A549 (cell line): ENCODE results near the gene GDA. TPM values are rescaled to one million over a fixed set of nuclear protein-coding genes. Genes with fewer than 3 reads are reported as not detected.
A peak's percentile ranks its signal among the peaks of the same experiment; 100 is the strongest.

Experiments
- ATAC-seq, 2 experiments: fragments of 200-7000 bp in 1 of 2; fragments of >200 bp in 1 of 2; cut with Nextera tagmentation in 1 of 2; cut with Tn5 transposase in 1 of 2; 3 replicates each; pipeline versions ENCODE4 v1.8.0 to v1.9.1; 2018 to 2020; ENCODE audit warnings: mild to moderate bottlenecking in 1 of 2, moderate library complexity in 1 of 2
- CTCF ChIA-PET: fragments of 300-600 bp; sonication (Branson Sonifier 250); formaldehyde crosslinking; extraction: SDS; loops from one replicate; lab custom pipeline; 2021; ENCODE audit warnings: antibody characterized with exemption, inconsistent platforms; lab: Yijun Ruan, JAX
- POLR2A ChIA-PET: fragments of 350-600 bp; formaldehyde crosslinking; extraction: SDS; loops from one replicate; lab custom pipeline; 2021; ENCODE audit warnings: antibody characterized with exemption, inconsistent platforms; lab: Yijun Ruan, JAX
- DNase-seq, 2 experiments: peaks; one replicate each; pipeline versions ENCODE4 v3.0.0 to v3.0.0-alpha.2; 2011 to 2016; ENCODE audit warnings: low read depth in 1 of 2, low spot score in 1 of 2
- FAIRE-seq: peaks from 2 replicates; lab custom pipeline; 2011; peaks lifted over from hg19 to GRCh38; lab: Jason Lieb, UNC
- H3K27ac ChIP-seq, 2 experiments: fragments of >200 bp; sonication (Bioruptor Twin); formaldehyde crosslinking; 3 replicates each; pipeline ENCODE4 v1.5.1; 2016 to 2017
- H3K4me1 ChIP-seq: fragments of >200 bp; sonication (Bioruptor Twin); formaldehyde crosslinking; 3 replicates; pipeline ENCODE4 v1.6.1; 2016
- H3K4me2 ChIP-seq: fragments of >200 bp; sonication (Bioruptor Twin); formaldehyde crosslinking; 3 replicates; pipeline ENCODE4 v1.6.1; 2016
- H3K4me3 ChIP-seq: fragments of >200 bp; sonication (Bioruptor Twin); formaldehyde crosslinking; 3 replicates; pipeline ENCODE4 v1.5.1; 2016
- H3K9me3 ChIP-seq: fragments of >200 bp; sonication (Bioruptor Twin); formaldehyde crosslinking; 3 replicates; pipeline ENCODE4 v1.6.1; 2016
- BHLHE40 ChIP-seq: IDR thresholded peaks from 2 replicates; pipeline ENCODE4 v1.6.1; 2012; ENCODE audit warnings: low read depth, low read length, inconsistent platforms
- CBX8 ChIP-seq: fragments of 200-600 bp; sonication (generic); IDR thresholded peaks from 2 replicates; pipeline ENCODE4 v1.6.1; 2016
- CEBPB ChIP-seq, 2 experiments: fragments of >200 bp in 1 of 2; sonication (Bioruptor Twin) in 1 of 2; formaldehyde crosslinking in 1 of 2; IDR thresholded peaks; 2 replicates each; pipeline ENCODE4 v1.6.1; 2012 to 2016
- CHD2 ChIP-seq: fragments of 150-350 bp; IDR thresholded peaks from 2 replicates; pipeline ENCODE4 v1.6.1; 2014; ENCODE audit warnings: low read length; ENCODE audit not compliant: partially characterized antibody
- EHF ChIP-seq: fragments of 250-450 bp; sonication (Bioruptor Pico); IDR thresholded peaks from 2 replicates; pipeline ENCODE4 v1.5.0; 2020; ENCODE audit warnings: mild to moderate bottlenecking
- HEYL ChIP-seq: fragments of 250-450 bp; sonication (Bioruptor Pico); IDR thresholded peaks from 2 replicates; pipeline ENCODE4 v1.8.0; 2021; ENCODE audit warnings: mild to moderate bottlenecking, moderate library complexity
- HOXA7 ChIP-seq: fragments of 250-450 bp; sonication (Bioruptor Pico); IDR thresholded peaks from 2 replicates; pipeline ENCODE4 v1.5.0; 2020; ENCODE audit warnings: mild to moderate bottlenecking, moderate library complexity
- KDM1A ChIP-seq: fragments of 200-600 bp; sonication (generic); IDR thresholded peaks from 2 replicates; pipeline ENCODE4 v1.6.1; 2016; ENCODE audit warnings: low read depth, mild to moderate bottlenecking
- MAFK ChIP-seq: fragments of 450-650 bp; IDR thresholded peaks from 2 replicates; pipeline ENCODE4 v1.6.1; 2014; ENCODE audit not compliant: partially characterized antibody
- MAZ ChIP-seq: fragments of 150-350 bp; IDR thresholded peaks from 2 replicates; pipeline ENCODE4 v1.6.1; 2014; ENCODE audit warnings: antibody characterized with exemption, low read depth, low read length, borderline replicate concordance
- NR3C1 ChIP-seq: fragments of >200 bp; sonication (Bioruptor Twin); formaldehyde crosslinking; IDR thresholded peaks from 3 replicates; pipeline ENCODE4 v1.6.1; 2017
- PHF8 ChIP-seq: fragments of 200-600 bp; sonication (generic); IDR thresholded peaks from 2 replicates; pipeline ENCODE4 v1.6.1; 2016; ENCODE audit warnings: low read depth, mild to moderate bottlenecking, antibody characterized with exemption, moderate library complexity, borderline replicate concordance
- POLR2A ChIP-seq: IDR thresholded peaks from 2 replicates; pipeline ENCODE4 v1.6.1; 2012; ENCODE audit warnings: mild to moderate bottlenecking, low read length
- POLR2AphosphoS2 ChIP-seq: conservative IDR thresholded peaks from 2 replicates; pipeline ENCODE4 v1.6.1; 2012; ENCODE audit warnings: low read length, improper control_type of control experiment, inconsistent platforms
- RNF2 ChIP-seq: fragments of 200-600 bp; sonication (generic); IDR thresholded peaks from 2 replicates; pipeline ENCODE4 v1.6.1; 2016; ENCODE audit warnings: low read depth, mild to moderate bottlenecking, antibody characterized with exemption, moderate library complexity, borderline replicate concordance
- TP53 ChIP-seq: fragments of 250-450 bp; sonication (Bioruptor Pico); IDR thresholded peaks from 2 replicates; pipeline ENCODE4 v1.5.0; 2021; ENCODE audit warnings: mild to moderate bottlenecking, moderate library complexity
- ZC3H11A ChIP-seq: fragments of 450-650 bp; IDR thresholded peaks from 2 replicates; pipeline ENCODE4 v1.6.1; 2014; ENCODE audit warnings: antibody characterized with exemption, mild to moderate bottlenecking
- ZNF302 ChIP-seq: fragments of 250-450 bp; sonication (Bioruptor Pico); IDR thresholded peaks from 2 replicates; pipeline ENCODE4 v1.9.0; 2021; ENCODE audit warnings: inconsistent platforms, mild to moderate bottlenecking, moderate library complexity
- ZSCAN20 ChIP-seq: fragments of 250-450 bp; sonication (Bioruptor Pico); IDR thresholded peaks from 2 replicates; pipeline ENCODE4 v1.8.0; 2022; ENCODE audit warnings: mild to moderate bottlenecking, moderate library complexity
- WGBS: methylation state at CpG from one replicate; pipeline ENCODE4 v1.1.6; 2017; ENCODE audit errors: missing lambda C conversion rate; 5-methylcytosine and 5-hydroxymethylcytosine counted together
- polyA plus RNA-seq, 4 experiments: library from polyadenylated mRNA; depleted of rRNA in 3 of 4; stranded (reverse); fragments of >200 nt; fragmentation: RNase III in 1 of 4; extraction: RNeasy Plus Mini Kit Qiagen cat#74134 plus additional on column Dnase treatment in 1 of 4; gene quantifications; 2 replicates in 3 of 4; 3 replicates in 1 of 4; pipeline ENCODE4 v1.2.3, GENCODE V29; 2011 to 2017
- TF ChIP-seq, protein P1 (sequence below): fragments of 250-450 bp; sonication (Bioruptor Pico); IDR thresholded peaks from 2 replicates; pipeline ENCODE4 v1.5.0; 2020; ENCODE audit warnings: low read depth, mild to moderate bottlenecking, moderate library complexity
- TF ChIP-seq, protein P2 (sequence below): fragments of 200-600 bp; sonication (generic); IDR thresholded peaks from 2 replicates; pipeline ENCODE4 v1.6.1; 2016; ENCODE audit warnings: antibody characterized with exemption, mild to moderate bottlenecking, moderate library complexity
- TF ChIP-seq, protein P3 (sequence below): IDR thresholded peaks from 2 replicates; pipeline ENCODE4 v1.6.1; 2012
- TF ChIP-seq, protein P4 (sequence below): fragments of 150-350 bp; IDR thresholded peaks from 2 replicates; pipeline ENCODE4 v1.6.1; 2014; ENCODE audit warnings: low read depth, mild to moderate bottlenecking, low read length
- TF ChIP-seq, protein P5 (sequence below): IDR thresholded peaks from 2 replicates; pipeline ENCODE4 v1.6.1; 2012

GDA gene
- polyA plus RNA-seq, 2 of the 4 experiments (the other 2 are of a cell fraction) = 0.23 to 1.2 TPM

DNA sequence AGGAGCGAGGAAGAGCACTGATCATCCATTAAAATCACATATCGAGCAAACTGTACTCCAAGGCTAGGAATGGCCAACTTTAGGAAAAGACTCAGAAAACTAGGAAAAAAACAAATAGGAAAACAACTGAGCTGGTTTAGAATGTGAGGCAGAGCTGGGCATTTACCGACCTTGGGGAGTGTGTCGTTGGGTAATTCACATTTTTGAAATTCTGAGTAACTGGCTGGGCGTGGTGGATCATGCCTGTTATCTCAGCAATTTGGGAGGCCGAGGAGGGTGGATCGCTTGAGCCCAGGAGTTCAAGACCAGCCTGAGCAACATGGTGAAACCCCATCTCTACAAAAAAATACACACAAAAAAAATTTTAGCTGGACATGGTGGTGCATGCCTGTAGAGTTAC lies 145.7 kb downstream of the GDA start (continued):
- TF ChIP-seq ZC3H11A (no peak), POLR2AphosphoS2 (no peak), POLR2A (no peak), HOXA7 (CRISPR knock-in tag) (peak; percentile 42; the same call in 1 of the 2 replicates)

DNA sequence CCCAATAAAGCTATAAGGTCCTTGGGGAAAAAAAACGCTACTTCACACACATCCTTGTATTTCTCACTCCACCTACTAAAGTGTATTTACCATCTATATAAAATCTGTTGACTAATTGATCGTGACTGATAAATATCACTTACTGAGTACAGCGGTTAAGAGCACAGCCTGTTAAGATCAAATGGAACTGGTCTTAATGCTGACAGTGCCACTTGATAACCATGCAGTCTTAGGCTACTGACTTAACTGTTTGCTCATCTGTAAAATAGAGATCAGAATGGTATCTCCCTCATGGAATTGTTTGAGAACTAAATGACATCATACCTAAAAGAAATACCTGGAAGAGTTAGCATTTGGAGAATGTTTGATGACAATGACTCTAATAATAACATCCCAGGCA lies 148.3 kb downstream of the GDA start:
- FAIRE-seq (no peak), DNase-seq (no peak), ATAC-seq (no peak)
- 59% methylated on average over 3 of the region's 3 CpGs for WGBS
- POLR2A ChIA-PET = interaction anchor here (2.2 kb wide), 1 partner anchor 68 kb away, joined by 10 read pairs; the partner anchor contains the start of gene ZFAND5
- Histone ChIP-seq H3K4me2 (peak overlapping the region; percentile 17; the same call in 1 of the 3 replicates), H3K4me3 (no peak overlapping the region), H3K9me3 (no peaks in the 10 kb centered on the region)
- CTCF ChIA-PET = interaction anchor here (1.4 to 3.0 kb wide), 4 partner anchors 16 to 525 kb away, joined by 3 to 8 read pairs (median 6); no protein-coding TSS in a partner anchor
- peak; percentile 13 for TF ChIP-seq MAFK
- no peak for TF ChIP-seq POLR2A
- TF ChIP-seq, all 56 proteins: peak for 1
- Histone ChIP-seq H3K4me1 (peaks cover 43% of the 10 kb centered on the region), H3K27ac (peak overlapping the region; percentile 95 to 97)

DNA sequence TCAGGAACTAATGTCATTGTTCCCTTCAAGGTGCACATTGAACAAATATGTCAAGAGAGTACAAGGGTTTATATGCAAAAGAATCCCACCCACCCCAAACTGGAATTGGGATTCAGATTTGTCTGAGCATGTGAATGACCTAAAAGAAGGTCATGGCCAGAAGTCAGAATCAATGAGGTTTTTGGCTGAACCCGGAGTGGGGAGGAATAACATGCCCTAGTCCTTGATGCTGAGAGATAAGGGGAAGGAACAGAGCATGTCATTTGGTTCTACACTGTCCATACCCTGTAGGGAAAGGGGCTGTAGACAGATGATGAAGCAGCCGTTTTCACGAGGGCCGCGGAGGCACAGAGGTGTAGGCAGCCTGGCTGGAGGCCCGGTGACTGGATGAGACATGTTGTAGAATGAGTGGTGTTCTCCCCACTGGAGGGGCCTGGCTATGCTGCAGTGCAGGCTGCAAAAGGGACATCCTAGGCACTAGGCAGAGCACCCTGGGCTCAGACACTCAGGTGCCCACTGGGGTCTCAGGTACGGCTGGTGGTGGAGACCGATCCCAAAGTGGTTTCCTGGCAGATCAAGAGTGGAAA lies 149.9 kb downstream of the GDA start:
- 84% methylated on average over 8 of the region's 8 CpGs for WGBS
- ChIA-PET POLR2A (no interaction called here), CTCF (no interaction called here)
- TF ChIP-seq NR3C1 = no peak
- no peak for TF ChIP-seq TP53 (CRISPR knock-in tag)
- TF ChIP-seq CBX8 = no peak
- TF ChIP-seq, protein P1, sequence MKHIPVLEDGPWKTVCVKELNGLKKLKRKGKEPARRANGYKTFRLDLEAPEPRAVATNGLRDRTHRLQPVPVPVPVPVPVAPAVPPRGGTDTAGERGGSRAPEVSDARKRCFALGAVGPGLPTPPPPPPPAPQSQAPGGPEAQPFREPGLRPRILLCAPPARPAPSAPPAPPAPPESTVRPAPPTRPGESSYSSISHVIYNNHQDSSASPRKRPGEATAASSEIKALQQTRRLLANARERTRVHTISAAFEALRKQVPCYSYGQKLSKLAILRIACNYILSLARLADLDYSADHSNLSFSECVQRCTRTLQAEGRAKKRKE (CRISPR knock-in tag) = no peak
- TF ChIP-seq KDM1A = no peak
- no peak for TF ChIP-seq HEYL (CRISPR knock-in tag)
- TF ChIP-seq PHF8 = no peak
- TF ChIP-seq RNF2 = no peak
- TF ChIP-seq, protein P2, sequence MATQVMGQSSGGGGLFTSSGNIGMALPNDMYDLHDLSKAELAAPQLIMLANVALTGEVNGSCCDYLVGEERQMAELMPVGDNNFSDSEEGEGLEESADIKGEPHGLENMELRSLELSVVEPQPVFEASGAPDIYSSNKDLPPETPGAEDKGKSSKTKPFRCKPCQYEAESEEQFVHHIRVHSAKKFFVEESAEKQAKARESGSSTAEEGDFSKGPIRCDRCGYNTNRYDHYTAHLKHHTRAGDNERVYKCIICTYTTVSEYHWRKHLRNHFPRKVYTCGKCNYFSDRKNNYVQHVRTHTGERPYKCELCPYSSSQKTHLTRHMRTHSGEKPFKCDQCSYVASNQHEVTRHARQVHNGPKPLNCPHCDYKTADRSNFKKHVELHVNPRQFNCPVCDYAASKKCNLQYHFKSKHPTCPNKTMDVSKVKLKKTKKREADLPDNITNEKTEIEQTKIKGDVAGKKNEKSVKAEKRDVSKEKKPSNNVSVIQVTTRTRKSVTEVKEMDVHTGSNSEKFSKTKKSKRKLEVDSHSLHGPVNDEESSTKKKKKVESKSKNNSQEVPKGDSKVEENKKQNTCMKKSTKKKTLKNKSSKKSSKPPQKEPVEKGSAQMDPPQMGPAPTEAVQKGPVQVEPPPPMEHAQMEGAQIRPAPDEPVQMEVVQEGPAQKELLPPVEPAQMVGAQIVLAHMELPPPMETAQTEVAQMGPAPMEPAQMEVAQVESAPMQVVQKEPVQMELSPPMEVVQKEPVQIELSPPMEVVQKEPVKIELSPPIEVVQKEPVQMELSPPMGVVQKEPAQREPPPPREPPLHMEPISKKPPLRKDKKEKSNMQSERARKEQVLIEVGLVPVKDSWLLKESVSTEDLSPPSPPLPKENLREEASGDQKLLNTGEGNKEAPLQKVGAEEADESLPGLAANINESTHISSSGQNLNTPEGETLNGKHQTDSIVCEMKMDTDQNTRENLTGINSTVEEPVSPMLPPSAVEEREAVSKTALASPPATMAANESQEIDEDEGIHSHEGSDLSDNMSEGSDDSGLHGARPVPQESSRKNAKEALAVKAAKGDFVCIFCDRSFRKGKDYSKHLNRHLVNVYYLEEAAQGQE = no peak
- no peak for TF ChIP-seq ZNF302 (CRISPR knock-in tag)
- TF ChIP-seq, protein P3, sequence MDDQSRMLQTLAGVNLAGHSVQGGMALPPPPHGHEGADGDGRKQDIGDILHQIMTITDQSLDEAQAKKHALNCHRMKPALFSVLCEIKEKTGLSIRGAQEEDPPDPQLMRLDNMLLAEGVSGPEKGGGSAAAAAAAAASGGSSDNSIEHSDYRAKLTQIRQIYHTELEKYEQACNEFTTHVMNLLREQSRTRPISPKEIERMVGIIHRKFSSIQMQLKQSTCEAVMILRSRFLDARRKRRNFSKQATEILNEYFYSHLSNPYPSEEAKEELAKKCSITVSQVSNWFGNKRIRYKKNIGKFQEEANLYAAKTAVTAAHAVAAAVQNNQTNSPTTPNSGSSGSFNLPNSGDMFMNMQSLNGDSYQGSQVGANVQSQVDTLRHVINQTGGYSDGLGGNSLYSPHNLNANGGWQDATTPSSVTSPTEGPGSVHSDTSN = no peak
- TF ChIP-seq, protein P4, sequence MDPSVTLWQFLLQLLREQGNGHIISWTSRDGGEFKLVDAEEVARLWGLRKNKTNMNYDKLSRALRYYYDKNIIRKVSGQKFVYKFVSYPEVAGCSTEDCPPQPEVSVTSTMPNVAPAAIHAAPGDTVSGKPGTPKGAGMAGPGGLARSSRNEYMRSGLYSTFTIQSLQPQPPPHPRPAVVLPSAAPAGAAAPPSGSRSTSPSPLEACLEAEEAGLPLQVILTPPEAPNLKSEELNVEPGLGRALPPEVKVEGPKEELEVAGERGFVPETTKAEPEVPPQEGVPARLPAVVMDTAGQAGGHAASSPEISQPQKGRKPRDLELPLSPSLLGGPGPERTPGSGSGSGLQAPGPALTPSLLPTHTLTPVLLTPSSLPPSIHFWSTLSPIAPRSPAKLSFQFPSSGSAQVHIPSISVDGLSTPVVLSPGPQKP = no peak
- TF ChIP-seq EHF (CRISPR knock-in tag) = no peak
- no peak for TF ChIP-seq CHD2
- TF ChIP-seq CEBPB (IDR thresholded peaks at IDR 0.05) = no peak
- TF ChIP-seq BHLHE40 = no peak
- no peak for TF ChIP-seq ZSCAN20 (CRISPR knock-in tag)
- no peak for TF ChIP-seq MAZ
- TF ChIP-seq, protein P5, sequence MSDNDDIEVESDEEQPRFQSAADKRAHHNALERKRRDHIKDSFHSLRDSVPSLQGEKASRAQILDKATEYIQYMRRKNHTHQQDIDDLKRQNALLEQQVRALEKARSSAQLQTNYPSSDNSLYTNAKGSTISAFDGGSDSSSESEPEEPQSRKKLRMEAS = no peak
- ATAC-seq (no peak), FAIRE-seq (no peak), DNase-seq (no peak)
- Histone ChIP-seq H3K27ac (peak overlapping the region in 1 of 2 experiments; percentile 61; a peak in 3 of 6 replicates), H3K4me3 (no peak overlapping the region), H3K9me3 (no peaks in the 10 kb centered on the region), H3K4me2 (no peak overlapping the region), H3K4me1 (peaks cover 35% of the 10 kb centered on the region)
